Suprapubic skin (tissue), 3 donors: Measurements from ENCODE around the gene NIM1K.

ENCODE experiments used
- CTCF ChIP-seq, 2 donors: fragments of 200-600 bp in 1 of 2; fragments of 450-650 bp in 1 of 2; sonication (generic) in 1 of 2; IDR thresholded peaks; one replicate each; pipeline ENCODE4 v1.5.1; 2016 to 2019; ENCODE audit warnings: antibody characterized with exemption in 2 of 2, mild to moderate bottlenecking in 1 of 2, moderate library complexity in 1 of 2
- POLR2AphosphoS5 ChIP-seq, 3 donors: sonication (generic); formaldehyde crosslinking; IDR thresholded peaks; one replicate each; pipeline ENCODE4 v1.6.1; 2017; ENCODE audit warnings: antibody characterized with exemption in 3 of 3

DNA sequence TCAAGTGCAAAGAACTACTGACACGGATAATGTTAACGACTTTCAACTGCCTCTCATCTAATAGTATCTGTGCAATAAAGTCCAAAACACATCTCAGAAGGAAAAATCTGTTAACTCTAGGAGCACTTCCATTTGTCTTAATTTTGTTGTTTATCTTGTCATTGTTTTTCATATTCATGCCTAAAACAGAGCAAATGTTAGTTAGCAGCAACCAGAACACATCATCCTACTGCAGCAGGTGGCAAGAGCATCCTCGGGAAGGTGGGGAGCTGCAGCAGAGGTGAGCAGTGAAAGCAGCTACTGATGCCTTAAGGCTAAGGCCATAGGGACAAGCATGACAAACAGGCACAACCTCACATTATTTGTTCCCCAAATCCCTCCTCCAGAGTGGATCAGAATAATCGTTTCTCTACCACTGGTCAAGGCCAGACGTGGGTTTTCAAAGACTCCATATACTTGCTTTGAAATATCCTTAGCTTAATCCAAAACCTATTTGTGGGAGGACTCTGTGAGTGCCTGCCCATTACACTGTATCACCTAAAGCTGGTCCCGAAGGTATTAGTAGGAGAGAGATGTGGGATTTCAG lies 120.1 kb downstream of the NIM1K start:
- TF ChIP-seq CTCF (IDR thresholded peaks at IDR 0.05) (no peak), POLR2AphosphoS5 (IDR thresholded peaks at IDR 0.05) (no peak)
